ENCODE measurements around the gene CCNA1. TPM values are rescaled to one million over a fixed set of nuclear protein-coding genes. Genes with fewer than 3 reads are reported as not detected.

Gene CCNA1
- total RNA-seq, 1 experiment from 2014 or later: not detected

GRCh38 chr13:36430247-36431203, 1.8 kb upstream of the CCNA1 start:
- in situ Hi-C loops (cut with HindIII; ENCODE audit: low pct_unique_long_range_greater_than_20kb, low sequenced_read_pairs) (no loop called here), intact Hi-C loops (cut with micrococcal nuclease; ENCODE audit: unreplicated experiment) (no loop called here)
- H3K27ac ChIP-seq (ENCODE audit: low read length): no peak overlapping the region
- no peaks in the 10 kb centered on the region for H3K27me3 ChIP-seq (ENCODE audit: control insufficient read depth, insufficient read depth, low read length)
- H3K4me3 ChIP-seq (ENCODE audit: low read depth in 2 of 2, low read length in 2 of 2): peak overlapping the region in 1 of 2 experiments; percentile 20; a peak in 1 of 4 replicates
- no peak for ATAC-seq
- no peak for TF ChIP-seq CTCF (IDR thresholded peaks at IDR 0.05)
- no peak for TF ChIP-seq POLR2AphosphoS5 (IDR thresholded peaks at IDR 0.05; ENCODE audit: low read depth, low read length)
- no peak for TF ChIP-seq REST (IDR thresholded peaks at IDR 0.05; ENCODE audit: insufficient read depth in 1 of 2, low read depth in 2 of 2, low read length in 1 of 2)
- TF ChIP-seq SIN3A (IDR thresholded peaks at IDR 0.05; ENCODE audit: borderline replicate concordance, insufficient read depth, low read depth, low read length): no peak
- TF ChIP-seq TCF7L2 (IDR thresholded peaks at IDR 0.05; ENCODE audit: low read depth, low read length): no peak
- no peaks in the 10 kb centered on the region for H3K4me1 ChIP-seq (ENCODE audit: control insufficient read depth, insufficient read depth, low read length)
- H3K9me3 ChIP-seq (ENCODE audit: control insufficient read depth, insufficient read depth, low read depth, low read length): no peaks in the 10 kb centered on the region
- no TSS peak for BruUV-seq (replicated peaks)
- ChIA-PET POLR2A (no interaction called here), CTCF (no interaction called here)
- no peaks in the 10 kb centered on the region for H3K36me3 ChIP-seq (ENCODE audit: control insufficient read depth, insufficient read depth, low read length)
- DNase-seq (ENCODE audit: low read depth, low spot score): no peak

- in situ Hi-C loops (cut with HindIII; ENCODE audit: low pct_unique_long_range_greater_than_20kb, low sequenced_read_pairs): no loop called here
- POLR2A ChIA-PET: no interaction called here
- intact Hi-C loops (cut with micrococcal nuclease; ENCODE audit: unreplicated experiment): no loop called here
- CTCF ChIA-PET: no interaction called here
- no peaks in the 10 kb centered on the region for H3K9me3 ChIP-seq (ENCODE audit: control insufficient read depth, insufficient read depth, low read depth, low read length)
- no peaks in the 10 kb centered on the region for H3K36me3 ChIP-seq (ENCODE audit: control insufficient read depth, insufficient read depth, low read length)
- H3K27ac ChIP-seq (ENCODE audit: low read length): no peak overlapping the region
- no peaks in the 10 kb centered on the region for H3K4me1 ChIP-seq (ENCODE audit: control insufficient read depth, insufficient read depth, low read length)
- ATAC-seq (no peak), DNase-seq (ENCODE audit: low read depth, low spot score) (no peak)
- H3K4me3 ChIP-seq (ENCODE audit: low read depth in 2 of 2, low read length in 2 of 2): no peak overlapping the region
- BruUV-seq (replicated peaks): no TSS peak
- H3K27me3 ChIP-seq (ENCODE audit: control insufficient read depth, insufficient read depth, low read length): no peaks in the 10 kb centered on the region
- TF ChIP-seq POLR2AphosphoS5 (IDR thresholded peaks at IDR 0.05; ENCODE audit: low read depth, low read length): no peak
- TF ChIP-seq SIN3A (IDR thresholded peaks at IDR 0.05; ENCODE audit: borderline replicate concordance, insufficient read depth, low read depth, low read length): no peak
- TF ChIP-seq CTCF (IDR thresholded peaks at IDR 0.05): no peak
- no peak for TF ChIP-seq REST (IDR thresholded peaks at IDR 0.05; ENCODE audit: insufficient read depth in 1 of 2, low read depth in 2 of 2, low read length in 1 of 2)
- no peak for TF ChIP-seq TCF7L2 (IDR thresholded peaks at IDR 0.05; ENCODE audit: low read depth, low read length)
Observed at GRCh38 chr13:36431204-36432105, 840 bp upstream of the CCNA1 start.

All from Panc1 (cell line).